PC-3 (cell line): ENCODE results near the gene STX16.

Experiments
- EZH2 ChIP-seq: fragments of 300-600 bp; sonication (generic); IDR thresholded peaks from one replicate; pipeline ENCODE4 v1.6.1; 2017; ENCODE audit warnings: antibody characterized with exemption, mild to moderate bottlenecking, low read length; ENCODE audit not compliant: unreplicated experiment
- EZH2phosphoT487 ChIP-seq: fragments of 300-600 bp; sonication (generic); IDR thresholded peaks from 2 replicates; pipeline ENCODE4 v1.6.1; 2018; ENCODE audit warnings: mild to moderate bottlenecking, antibody characterized with exemption, low read length, borderline replicate concordance
- TF ChIP-seq, protein P1 (sequence below): fragments of 300-600 bp; sonication (generic); conservative IDR thresholded peaks from 2 replicates; pipeline ENCODE4 v1.5.1; 2017; ENCODE audit warnings: antibody characterized with exemption, low read depth, mild to moderate bottlenecking, low read length

DNA sequence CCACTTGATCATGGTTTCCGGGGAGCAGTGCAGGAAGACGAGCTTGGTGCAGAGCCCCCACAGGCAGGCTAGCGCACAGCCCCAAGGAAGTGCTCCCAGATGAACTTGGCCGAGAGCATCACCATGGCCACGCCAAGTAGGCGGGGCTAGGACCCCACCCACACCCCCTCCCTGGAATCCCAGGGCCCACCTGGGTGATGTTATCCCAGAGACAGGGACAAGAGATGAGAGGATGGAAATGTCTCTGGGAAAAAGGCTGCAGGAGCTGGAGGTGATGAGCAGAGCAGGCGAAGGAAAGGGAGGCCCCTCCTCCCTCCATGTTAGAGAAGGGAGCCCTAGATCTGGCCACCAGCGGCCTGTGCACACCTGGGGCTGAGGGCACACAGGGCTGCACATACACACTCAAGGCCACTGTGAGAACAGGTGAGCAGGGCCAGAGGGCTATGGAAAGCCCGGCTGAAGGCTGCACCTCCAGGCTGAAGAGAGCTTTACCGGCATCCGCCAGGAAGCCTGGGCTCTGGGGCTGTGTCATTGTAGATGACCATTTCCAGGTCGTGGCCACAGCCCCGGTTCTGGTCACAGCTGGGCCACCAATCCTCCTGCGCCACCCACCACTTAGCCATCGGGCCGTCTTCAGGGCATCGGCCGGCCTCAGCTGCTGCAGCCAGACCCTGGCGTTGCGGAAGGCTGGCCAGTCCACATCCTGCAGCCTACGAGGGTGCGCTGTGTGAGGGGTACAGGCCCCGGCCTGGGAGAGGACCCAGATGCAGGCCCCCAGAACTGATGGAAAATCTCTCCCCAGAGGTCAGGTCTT is 66.4 kb downstream of the STX16 start:
- TF ChIP-seq, protein P1, sequence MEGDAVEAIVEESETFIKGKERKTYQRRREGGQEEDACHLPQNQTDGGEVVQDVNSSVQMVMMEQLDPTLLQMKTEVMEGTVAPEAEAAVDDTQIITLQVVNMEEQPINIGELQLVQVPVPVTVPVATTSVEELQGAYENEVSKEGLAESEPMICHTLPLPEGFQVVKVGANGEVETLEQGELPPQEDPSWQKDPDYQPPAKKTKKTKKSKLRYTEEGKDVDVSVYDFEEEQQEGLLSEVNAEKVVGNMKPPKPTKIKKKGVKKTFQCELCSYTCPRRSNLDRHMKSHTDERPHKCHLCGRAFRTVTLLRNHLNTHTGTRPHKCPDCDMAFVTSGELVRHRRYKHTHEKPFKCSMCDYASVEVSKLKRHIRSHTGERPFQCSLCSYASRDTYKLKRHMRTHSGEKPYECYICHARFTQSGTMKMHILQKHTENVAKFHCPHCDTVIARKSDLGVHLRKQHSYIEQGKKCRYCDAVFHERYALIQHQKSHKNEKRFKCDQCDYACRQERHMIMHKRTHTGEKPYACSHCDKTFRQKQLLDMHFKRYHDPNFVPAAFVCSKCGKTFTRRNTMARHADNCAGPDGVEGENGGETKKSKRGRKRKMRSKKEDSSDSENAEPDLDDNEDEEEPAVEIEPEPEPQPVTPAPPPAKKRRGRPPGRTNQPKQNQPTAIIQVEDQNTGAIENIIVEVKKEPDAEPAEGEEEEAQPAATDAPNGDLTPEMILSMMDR: no peak
- no peak for TF ChIP-seq EZH2phosphoT487
- TF ChIP-seq EZH2: no peak
